ENCODE measurements around the gene STK11IP. TPM values are rescaled to one million over a fixed set of nuclear protein-coding genes. Genes with fewer than 3 reads are reported as not detected.
"Not testable (repeated sequence)": the region's sequence is repeated elsewhere in the genome, so short reads cannot be mapped to it uniquely, and the experiment has no call there.

STK11IP gene
- total RNA-seq, 1 experiment from 2014 or later: 45.0 TPM

- Histone ChIP-seq H3K27me3 (ENCODE audit: insufficient read depth, low read length) (no peaks in the 10 kb centered on the region), H3K27ac (ENCODE audit: low read depth, low read length) (no peak overlapping the region), H4K20me1 (ENCODE audit: insufficient read depth) (no peaks in the 10 kb centered on the region), H3K36me3 (ENCODE audit: control insufficient read depth in 1 of 2, insufficient read depth in 2 of 2, low read length in 2 of 2) (no peaks in the 10 kb centered on the region), H3K9me2 (ENCODE audit: insufficient read depth) (no peaks in the 10 kb centered on the region), H3K4me3 (replicated peaks in 1 of 2; ENCODE audit: low read depth in 1 of 2, low read length in 2 of 2) (no peak overlapping the region), H3K4me1 (ENCODE audit: control insufficient read depth in 1 of 2, insufficient read depth in 2 of 2, low read length in 2 of 2) (peaks cover 11 to 15% of the 10 kb centered on the region in 2 experiments), H3K9me3 (ENCODE audit: control insufficient read depth in 1 of 2, insufficient read depth in 1 of 2, low read depth in 1 of 2, low read length in 2 of 2) (no peaks in the 10 kb centered on the region), H3K9ac (ENCODE audit: low read length) (no peak overlapping the region), H2AFZ (ENCODE audit: low read depth, low read length, poor library complexity, severe bottlenecking) (no peak overlapping the region), H3K4me2 (ENCODE audit: low read length) (no peak overlapping the region), H3K79me2 (ENCODE audit: insufficient read depth, low read length) (no peaks in the 10 kb centered on the region)
- POLR2A ChIA-PET: interaction anchor here (0.6 kb wide), 1 partner anchor 29 kb away, joined by 3 read pairs; no protein-coding TSS in a partner anchor
- ATAC-seq: no peak
- RAD21 ChIA-PET (ENCODE audit: low non-redundant PET in 1 of 2, low total read pairs in 2 of 2, uncharacterized antibody in 2 of 2, unreplicated experiment in 2 of 2): no interaction called here
- intact Hi-C loops (cut with micrococcal nuclease): no loop called here
- CTCF ChIA-PET: no interaction called here
- no TSS peak for BruUV-seq (replicated peaks)
- no peak for TF ChIP-seq CBX3 (IDR thresholded peaks at IDR 0.05; ENCODE audit: low read depth)
- no peak for TF ChIP-seq FOSL1 (IDR thresholded peaks at IDR 0.05; ENCODE audit: low read depth)
- no peak for TF ChIP-seq YY1 (IDR thresholded peaks at IDR 0.05; ENCODE audit: extremely low read depth, insufficient replicate concordance, low read depth, low read length)
- TF ChIP-seq TCF7L2 (IDR thresholded peaks at IDR 0.05; ENCODE audit: borderline replicate concordance, extremely low read depth, insufficient read depth, insufficient read length): no peak
- no peak for TF ChIP-seq ATF3 (IDR thresholded peaks at IDR 0.05)
- TF ChIP-seq SP1 (IDR thresholded peaks at IDR 0.05; ENCODE audit: low read depth): no peak
- DNase-seq (ENCODE audit: low read depth, low spot score): no peak
Measured at GRCh38 chr2:219650426-219651248, 53.0 kb downstream of the STK11IP start.

GRCh38 chr2:219651656-219652055 lies 54.0 kb downstream of the STK11IP start:
- DNase-seq (ENCODE audit: low read depth, low spot score); H3K4me1 ChIP-seq (ENCODE audit: control insufficient read depth in 1 of 2, insufficient read depth in 2 of 2, low read length in 2 of 2); BruUV-seq (replicated peaks); H2AFZ ChIP-seq (ENCODE audit: low read depth, low read length, poor library complexity, severe bottlenecking); H4K20me1 ChIP-seq (ENCODE audit: insufficient read depth); CTCF ChIA-PET; H3K9me3 ChIP-seq (ENCODE audit: control insufficient read depth in 1 of 2, insufficient read depth in 1 of 2, low read depth in 1 of 2, low read length in 2 of 2); intact Hi-C loops (cut with micrococcal nuclease); H3K9me2 ChIP-seq (ENCODE audit: insufficient read depth); ATAC-seq; H3K4me3 ChIP-seq (replicated peaks in 1 of 2; ENCODE audit: low read depth in 1 of 2, low read length in 2 of 2); H3K36me3 ChIP-seq (ENCODE audit: control insufficient read depth in 1 of 2, insufficient read depth in 2 of 2, low read length in 2 of 2); H3K27ac ChIP-seq (ENCODE audit: low read depth, low read length); RAD21 ChIA-PET (ENCODE audit: low non-redundant PET in 1 of 2, low total read pairs in 2 of 2, uncharacterized antibody in 2 of 2, unreplicated experiment in 2 of 2); H3K4me2 ChIP-seq (ENCODE audit: low read length); H3K79me2 ChIP-seq (ENCODE audit: insufficient read depth, low read length); H3K27me3 ChIP-seq (ENCODE audit: insufficient read depth, low read length); H3K9ac ChIP-seq (ENCODE audit: low read length): not testable (repeated sequence)
- POLR2A ChIA-PET: interaction anchor here (1.4 to 2.1 kb wide), 2 partner anchors 34 to 36 kb away, joined by 4 to 7 read pairs; no protein-coding TSS in a partner anchor

Measured in HCT116 (cell line).